Suprapubic skin (tissue), 4 donors: ENCODE measurements around the gene ATP5PB.

Source experiments
- POLR2A ChIP-seq, 2 donors: fragments of 450-650 bp; IDR thresholded peaks; one replicate each; pipeline ENCODE4 v1.6.1; 2017; ENCODE audit warnings: antibody characterized with exemption in 2 of 2, mild to moderate bottlenecking in 2 of 2, moderate library complexity in 2 of 2
- POLR2AphosphoS5 ChIP-seq, 3 donors: sonication (generic); formaldehyde crosslinking; IDR thresholded peaks; one replicate each; pipeline ENCODE4 v1.6.1; 2017; ENCODE audit warnings: antibody characterized with exemption in 3 of 3
- TF ChIP-seq, protein P1 (sequence below), 2 donors: fragments of 200-600 bp in 1 of 2; fragments of 450-650 bp in 1 of 2; sonication (generic) in 1 of 2; IDR thresholded peaks; one replicate each; pipeline ENCODE4 v1.5.1; 2016 to 2019; ENCODE audit warnings: antibody characterized with exemption in 2 of 2, mild to moderate bottlenecking in 1 of 2, moderate library complexity in 1 of 2

- TF ChIP-seq, protein P1, sequence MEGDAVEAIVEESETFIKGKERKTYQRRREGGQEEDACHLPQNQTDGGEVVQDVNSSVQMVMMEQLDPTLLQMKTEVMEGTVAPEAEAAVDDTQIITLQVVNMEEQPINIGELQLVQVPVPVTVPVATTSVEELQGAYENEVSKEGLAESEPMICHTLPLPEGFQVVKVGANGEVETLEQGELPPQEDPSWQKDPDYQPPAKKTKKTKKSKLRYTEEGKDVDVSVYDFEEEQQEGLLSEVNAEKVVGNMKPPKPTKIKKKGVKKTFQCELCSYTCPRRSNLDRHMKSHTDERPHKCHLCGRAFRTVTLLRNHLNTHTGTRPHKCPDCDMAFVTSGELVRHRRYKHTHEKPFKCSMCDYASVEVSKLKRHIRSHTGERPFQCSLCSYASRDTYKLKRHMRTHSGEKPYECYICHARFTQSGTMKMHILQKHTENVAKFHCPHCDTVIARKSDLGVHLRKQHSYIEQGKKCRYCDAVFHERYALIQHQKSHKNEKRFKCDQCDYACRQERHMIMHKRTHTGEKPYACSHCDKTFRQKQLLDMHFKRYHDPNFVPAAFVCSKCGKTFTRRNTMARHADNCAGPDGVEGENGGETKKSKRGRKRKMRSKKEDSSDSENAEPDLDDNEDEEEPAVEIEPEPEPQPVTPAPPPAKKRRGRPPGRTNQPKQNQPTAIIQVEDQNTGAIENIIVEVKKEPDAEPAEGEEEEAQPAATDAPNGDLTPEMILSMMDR (IDR thresholded peaks at IDR 0.05), result no peak
- no peak for TF ChIP-seq POLR2A (IDR thresholded peaks at IDR 0.05)
- no peak for TF ChIP-seq POLR2AphosphoS5 (IDR thresholded peaks at IDR 0.05)
Observed at GRCh38 chr1:111436726-111437125, 12.5 kb upstream of the ATP5PB start.
